HepG2 (cell line): Measurements from ENCODE around the gene GRK4. TPM values are rescaled to one million over a fixed set of nuclear protein-coding genes. Genes with fewer than 3 reads are reported as not detected.

Experiments used
- CAMTA2 ChIP-seq: sonication (generic); formaldehyde crosslinking; IDR thresholded peaks from 2 replicates; pipeline ENCODE4 v1.4.0; 2020; ENCODE audit warnings: mild to moderate bottlenecking, missing genetic modification reagents, borderline replicate concordance
- FOXK1 ChIP-seq: sonication (generic); formaldehyde crosslinking; IDR thresholded peaks from 2 replicates; pipeline ENCODE4 v1.4.0; 2020; ENCODE audit warnings: low read depth, missing genetic modification reagents, borderline replicate concordance
- FUBP1 ChIP-seq: sonication (generic); formaldehyde crosslinking; IDR thresholded peaks from 2 replicates; pipeline ENCODE4 v1.5.1; 2020; ENCODE audit warnings: missing genetic modification reagents, mild to moderate bottlenecking, borderline replicate concordance
- HOXA7 ChIP-seq: sonication (generic); formaldehyde crosslinking; IDR thresholded peaks from 2 replicates; pipeline ENCODE4 v1.8.1; 2022; ENCODE audit warnings: mild to moderate bottlenecking, missing genetic modification reagents, moderate library complexity
- KLF11 ChIP-seq: IDR thresholded peaks from 2 replicates; pipeline ENCODE4 v1.6.1; 2016; ENCODE audit warnings: missing compliant biosample characterization
- KLF12 ChIP-seq: sonication (generic); formaldehyde crosslinking; IDR thresholded peaks from 2 replicates; pipeline ENCODE4 v1.4.0; 2020; ENCODE audit warnings: missing genetic modification reagents, borderline replicate concordance
- NFATC3 ChIP-seq: sonication (generic); formaldehyde crosslinking; IDR thresholded peaks from 2 replicates; pipeline ENCODE4 v1.5.1; 2020; ENCODE audit warnings: mild to moderate bottlenecking, missing genetic modification reagents
- NONO ChIP-seq, 2 experiments: fragments of 450-650 bp in 1 of 2; sonication (generic) in 1 of 2; formaldehyde crosslinking in 1 of 2; IDR thresholded peaks in 1 of 2; conservative IDR thresholded peaks in 1 of 2; 2 replicates each; pipeline versions ENCODE4 v1.6.1 to v1.8.0; 2017 to 2022; ENCODE audit warnings: mild to moderate bottlenecking in 1 of 2, missing genetic modification reagents in 1 of 2, moderate library complexity in 1 of 2
- NR1H2 ChIP-seq: sonication (generic); formaldehyde crosslinking; IDR thresholded peaks from 2 replicates; pipeline ENCODE4 v1.8.1; 2022; ENCODE audit warnings: low read depth, missing genetic modification reagents, borderline replicate concordance
- SRSF4 ChIP-seq: fragments of 200-400 bp; formaldehyde crosslinking; IDR thresholded peaks from one replicate; pipeline ENCODE4 v1.6.1; 2018; ENCODE audit warnings: mild to moderate bottlenecking, low read depth, low read length, moderate library complexity; ENCODE audit not compliant: poor library complexity, severe bottlenecking
- ZBTB14 ChIP-seq: sonication (generic); formaldehyde crosslinking; IDR thresholded peaks from 2 replicates; pipeline ENCODE4 v1.4.0; 2020; ENCODE audit warnings: missing genetic modification reagents
- ZNF10 ChIP-seq: sonication (generic); formaldehyde crosslinking; IDR thresholded peaks from 2 replicates; pipeline ENCODE4 v1.4.0; 2020; ENCODE audit warnings: mild to moderate bottlenecking, low read depth, missing genetic modification reagents, borderline replicate concordance
- ZNF280D ChIP-seq: sonication (generic); formaldehyde crosslinking; IDR thresholded peaks from 2 replicates; pipeline ENCODE4 v1.5.1; 2020; ENCODE audit warnings: mild to moderate bottlenecking, missing genetic modification reagents
- ZNF512B ChIP-seq: sonication (generic); formaldehyde crosslinking; IDR thresholded peaks from 2 replicates; pipeline ENCODE4 v1.5.1; 2020; ENCODE audit warnings: missing genetic modification reagents, mild to moderate bottlenecking, borderline replicate concordance
- ZNF850 ChIP-seq: sonication (generic); formaldehyde crosslinking; conservative IDR thresholded peaks from 2 replicates; pipeline ENCODE4 v1.9.0; 2021; ENCODE audit warnings: mild to moderate bottlenecking, missing genetic modification reagents
- ZSCAN25 ChIP-seq: sonication (generic); formaldehyde crosslinking; IDR thresholded peaks from 2 replicates; pipeline ENCODE4 v1.8.0; 2022; ENCODE audit warnings: mild to moderate bottlenecking, missing genetic modification reagents
- ZSCAN9 ChIP-seq: IDR thresholded peaks from 2 replicates; pipeline ENCODE4 v1.6.1; 2016; ENCODE audit warnings: borderline replicate concordance
- polyA plus RNA-seq, 8 experiments: library from polyadenylated mRNA; depleted of rRNA in 3 of 8; stranded (reverse) in 7 of 8; unstranded in 1 of 8; fragments of >200 nt; fragmentation: Illumina TruSeq in 4 of 8; extraction: Trizol in 4 of 8; gene quantifications; 2 replicates each; pipeline versions ENCODE4 v1.2.1 to v1.2.3, GENCODE V29; 2011 to 2016; ENCODE audit warnings: low read depth in 4 of 8, missing spikeins in 1 of 8, mixed read lengths in 1 of 8; ENCODE audit not compliant: insufficient read depth in 1 of 8
- total RNA-seq, 5 experiments: library from RNA; depleted of rRNA; stranded (reverse); fragments of >200 nt; fragmentation: Illumina TruSeq; extraction: Trizol; gene quantifications; 2 replicates each; pipeline ENCODE4 v1.2.3, GENCODE V29; 2016; ENCODE audit warnings: low read depth in 1 of 5

GRK4 gene
- total and polyA plus RNA-seq, 2 of the 13 experiments (the other 11 are each of a cell fraction or from before 2014, with no cell fraction given), result 1.8 to 2.0 TPM

- TF ChIP-seq ZNF280D (no peak), ZSCAN25 (CRISPR knock-in tag) (peak; percentile 90), NR1H2 (CRISPR knock-in tag) (peak; percentile 78; the same call in 1 of the 2 replicates), CAMTA2 (CRISPR knock-in tag) (peak; percentile 91), FOXK1 (CRISPR knock-in tag) (peak; percentile 100), NONO (IDR thresholded peaks at IDR 0.05) (no peak), NONO (CRISPR knock-in tag; conservative IDR thresholded peaks at IDR 0.05) (peak; percentile 92), ZNF512B (CRISPR knock-in tag) (no peak), ZNF850 (CRISPR knock-in tag) (no peak), SRSF4 (no peak), ZSCAN9 (CRISPR knock-in tag) (peak; percentile 95), NFATC3 (CRISPR knock-in tag) (peak; percentile 79; the same call in 1 of the 2 replicates), KLF11 (CRISPR knock-in tag) (peak; percentile 65), KLF12 (CRISPR knock-in tag) (no peak), HOXA7 (CRISPR knock-in tag) (peak; percentile 84; the same call in 1 of the 2 replicates), ZBTB14 (peak; percentile 96), ZNF10 (no peak), FUBP1 (peak; percentile 35; the same call in 1 of the 2 replicates)
Measured at GRCh38 chr4:2963175-2963965, at the start of gene GRK4, which contains the start of gene NOP14 (continued).
